Central memory CD4-positive, alpha-beta T cell (primary cell): ENCODE measurements around the gene LDLR.
"Not testable (repeated sequence)": the region's sequence is repeated elsewhere in the genome, so short reads cannot be mapped to it uniquely, and the experiment has no call there.

Experiments
- DNase-seq: peaks from one replicate; pipeline ENCODE4 v3.0.0; 2022

Gene LDLR

GRCh38 chr19:11176466-11177193, 87.4 kb downstream of the LDLR start:
- no peak for DNase-seq

GRCh38 chr19:11177592-11177991, 88.3 kb downstream of the LDLR start:
- no peak for DNase-seq

- DNase-seq = not testable (repeated sequence)
Measured at GRCh38 chr19:11179145-11179465, 89.8 kb downstream of the LDLR start.

GRCh38 chr19:11179716-11180297, 90.5 kb downstream of the LDLR start:
- DNase-seq = no peak

- no peak for DNase-seq
Measured at GRCh38 chr19:11180346-11180745, 91.1 kb downstream of the LDLR start.

- DNase-seq = not testable (repeated sequence)
Measured at GRCh38 chr19:11180975-11181374, 91.7 kb downstream of the LDLR start.

GRCh38 chr19:11181488-11181887, 92.2 kb downstream of the LDLR start:
- DNase-seq = no peak
